Colonic mucosa (tissue), 4 donors: ENCODE data around the gene PIGT. TPM values are rescaled to one million over a fixed set of nuclear protein-coding genes. Genes with fewer than 3 reads are reported as not detected.

Experiments used
- DNase-seq: peaks from one replicate; pipeline ENCODE4 v3.0.0-alpha.2; 2020
- H3K27ac ChIP-seq: fragments of 200-600 bp; one replicate; pipeline ENCODE4 v1.8.0; 2021
- H3K27me3 ChIP-seq: fragments of 200-600 bp; one replicate; pipeline ENCODE4 v1.8.0; 2021
- H3K36me3 ChIP-seq: fragments of 200-600 bp; one replicate; pipeline ENCODE4 v1.8.0; 2021
- H3K4me1 ChIP-seq: fragments of 200-600 bp; one replicate; pipeline ENCODE4 v1.8.0; 2021; ENCODE audit warnings: mild to moderate bottlenecking
- H3K4me3 ChIP-seq: fragments of 200-600 bp; one replicate; pipeline ENCODE4 v1.8.0; 2021
- H3K9ac ChIP-seq, 2 donors: one replicate each; pipeline ENCODE4 v1.7.0; 2013; ENCODE audit warnings: control low read depth in 2 of 2, low read depth in 2 of 2, low read length in 2 of 2
- H3K9me3 ChIP-seq: fragments of 200-600 bp; one replicate; pipeline ENCODE4 v1.8.0; 2021
- CTCF ChIP-seq: fragments of 200-600 bp; IDR thresholded peaks from one replicate; pipeline ENCODE4 v1.8.0; 2022; ENCODE audit warnings: antibody characterized with exemption, mild to moderate bottlenecking
- intact Hi-C: fragments of 100-400 bp; cut with DNase I; formaldehyde crosslinking; loops from one replicate; pipeline ENCODE4 v1.14.1; 2022
- total RNA-seq, 2 donors: library from RNA; stranded (reverse); fragmentation: NEBNext Ultra II Directional in 1 of 2; extraction: Animal tissue kit (Norgen Biotek cat#: 25700) in 1 of 2; gene quantifications; one replicate each; pipeline ENCODE4 v1.2.1, GENCODE V29; 2021
- donor health status: healthy.
- donor health status: DM: no; HTN: no; CAD: no.
- donor health status: DM: no; HTN: no; CAD: no.

Gene PIGT
- total RNA-seq, 2 donors from 2014 or later, result 129 to 140 TPM

DNA sequence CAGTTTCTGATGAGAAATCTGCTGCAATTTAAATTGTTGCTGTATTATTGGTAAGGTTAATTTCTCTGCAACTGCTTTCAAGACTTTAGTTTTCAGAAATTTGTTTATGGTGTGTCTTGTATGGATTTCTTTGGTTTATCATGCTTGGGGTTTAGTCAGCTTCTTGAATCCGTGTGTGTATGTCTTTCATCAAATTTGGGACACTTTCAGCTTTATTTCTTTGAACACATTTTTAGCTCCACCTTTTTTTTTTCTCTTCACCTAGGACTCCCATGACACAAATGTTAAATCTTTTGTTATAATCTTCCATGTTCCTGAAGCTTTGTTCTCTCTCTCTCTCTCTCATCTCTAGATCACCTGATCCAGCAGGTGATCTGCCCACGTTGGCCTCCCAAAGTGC is 24.4 kb upstream of the PIGT start:
- DNase-seq, result no peak
- no peak for TF ChIP-seq CTCF
- H3K36me3 ChIP-seq, result no peaks in the 10 kb centered on the region
- no peaks in the 10 kb centered on the region for H3K27me3 ChIP-seq
- H3K4me3 ChIP-seq, result no peak overlapping the region
- H3K9me3 ChIP-seq, result no peaks in the 10 kb centered on the region
- H3K9ac ChIP-seq, result no peak overlapping the region
- intact Hi-C loops, result loop anchor here (5.0 kb wide), 1 partner anchor 36 kb away; no protein-coding TSS in a partner anchor
- H3K4me1 ChIP-seq, result no peaks in the 10 kb centered on the region
- no peak overlapping the region for H3K27ac ChIP-seq

DNA sequence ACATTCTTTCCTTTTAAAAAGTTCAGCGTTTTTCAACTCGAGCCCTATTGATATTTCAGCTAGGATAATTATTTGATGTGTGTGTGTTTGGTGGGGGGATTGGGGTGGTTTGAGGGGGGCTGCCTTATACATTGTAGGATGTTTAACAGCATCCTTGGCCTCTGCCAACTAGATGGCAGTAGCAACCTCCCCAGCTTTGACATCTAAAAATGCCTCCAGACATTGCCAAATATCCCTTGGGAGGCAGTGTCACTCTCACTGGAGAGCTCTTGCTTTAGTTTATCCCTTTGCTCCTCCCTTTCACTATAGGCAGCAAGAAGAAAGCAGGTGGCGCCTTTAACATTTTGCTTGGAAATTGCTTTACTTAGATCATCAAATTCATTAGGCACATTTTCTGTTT is 23.2 kb upstream of the PIGT start:
- DNase-seq, result no peak
- Histone ChIP-seq H3K4me1 (no peaks in the 10 kb centered on the region), H3K4me3 (no peak overlapping the region), H3K9me3 (no peaks in the 10 kb centered on the region), H3K27me3 (no peaks in the 10 kb centered on the region), H3K9ac (no peak overlapping the region), H3K27ac (no peak overlapping the region), H3K36me3 (no peaks in the 10 kb centered on the region)
- TF ChIP-seq CTCF, result no peak
- intact Hi-C loops, result loop anchor here (5.0 kb wide), 1 partner anchor 35 kb away; no protein-coding TSS in a partner anchor

DNA sequence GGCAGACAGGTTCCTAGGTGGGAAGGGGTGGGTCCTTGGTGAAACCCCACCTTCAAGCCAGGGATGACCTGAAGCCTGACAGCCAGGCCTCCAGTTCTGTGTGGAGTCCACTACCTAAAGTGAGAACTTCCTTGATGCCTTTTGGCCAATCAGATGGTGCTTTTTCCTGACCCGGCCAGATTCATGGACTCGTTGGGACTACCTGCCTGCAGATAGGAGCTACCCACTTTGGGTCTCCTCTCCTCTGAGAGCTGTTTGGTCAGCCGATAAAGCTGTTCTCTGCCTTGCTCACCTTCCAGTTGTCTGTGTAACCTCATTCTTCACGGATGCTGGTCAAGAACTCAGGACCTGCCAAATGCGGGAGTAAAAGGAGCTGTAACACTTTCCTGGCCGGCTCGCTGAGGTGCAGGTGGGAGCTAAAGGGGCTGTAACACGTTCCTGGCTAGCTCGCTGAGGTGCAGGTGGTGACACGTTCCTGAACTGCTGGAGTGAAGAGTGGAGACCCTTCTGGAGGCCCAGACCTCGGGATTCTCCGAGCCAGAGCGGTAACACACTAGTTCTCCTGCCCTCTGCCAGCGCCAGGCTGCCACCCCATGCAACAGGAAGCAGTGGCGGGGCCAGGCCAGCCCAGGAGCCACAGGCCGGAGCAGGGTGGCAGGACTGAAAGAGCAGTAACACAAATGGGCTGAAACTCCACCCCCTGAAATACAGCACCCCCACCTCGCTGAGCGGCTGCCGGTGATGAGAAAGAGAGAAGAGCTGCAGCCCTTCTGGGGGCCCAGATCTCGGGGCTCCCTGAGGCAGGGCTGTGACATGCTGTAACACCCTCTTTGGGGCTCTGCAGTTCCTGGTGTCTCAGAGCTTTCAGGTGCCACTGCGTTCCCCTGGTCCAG is 21.5 kb upstream of the PIGT start:
- no peak for DNase-seq
- no peak overlapping the region for H3K27ac ChIP-seq
- no peaks in the 10 kb centered on the region for H3K36me3 ChIP-seq
- H3K27me3 ChIP-seq, result no peaks in the 10 kb centered on the region
- intact Hi-C loops, result loop anchor here (5.0 kb wide), 1 partner anchor 33 kb away; no protein-coding TSS in a partner anchor
- no peaks in the 10 kb centered on the region for H3K9me3 ChIP-seq
- no peaks in the 10 kb centered on the region for H3K4me1 ChIP-seq
- no peak overlapping the region for H3K4me3 ChIP-seq
- TF ChIP-seq CTCF, result no peak
- no peak overlapping the region for H3K9ac ChIP-seq

DNA sequence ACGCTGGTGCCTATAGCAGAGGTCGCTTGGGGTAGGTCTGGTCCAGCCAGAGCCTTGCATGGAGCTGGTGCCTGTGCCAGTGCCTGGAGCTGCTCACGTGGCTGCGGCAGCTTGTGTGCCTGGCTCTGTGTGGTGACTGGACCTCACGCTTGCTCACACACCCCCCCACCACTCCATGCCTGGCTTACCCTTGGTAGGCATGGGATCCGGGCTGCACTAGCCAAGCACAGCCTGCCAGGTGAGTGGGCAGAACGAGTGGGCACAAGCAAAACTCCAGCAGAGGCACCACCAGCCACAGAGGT is 20.9 kb upstream of the PIGT start:
- Histone ChIP-seq H3K9ac (no peak overlapping the region), H3K27me3 (no peaks in the 10 kb centered on the region), H3K9me3 (no peaks in the 10 kb centered on the region), H3K27ac (no peak overlapping the region), H3K36me3 (no peaks in the 10 kb centered on the region), H3K4me3 (no peak overlapping the region), H3K4me1 (no peaks in the 10 kb centered on the region)
- intact Hi-C loops, result no loop called here
- DNase-seq, result no peak
- TF ChIP-seq CTCF, result no peak

DNA sequence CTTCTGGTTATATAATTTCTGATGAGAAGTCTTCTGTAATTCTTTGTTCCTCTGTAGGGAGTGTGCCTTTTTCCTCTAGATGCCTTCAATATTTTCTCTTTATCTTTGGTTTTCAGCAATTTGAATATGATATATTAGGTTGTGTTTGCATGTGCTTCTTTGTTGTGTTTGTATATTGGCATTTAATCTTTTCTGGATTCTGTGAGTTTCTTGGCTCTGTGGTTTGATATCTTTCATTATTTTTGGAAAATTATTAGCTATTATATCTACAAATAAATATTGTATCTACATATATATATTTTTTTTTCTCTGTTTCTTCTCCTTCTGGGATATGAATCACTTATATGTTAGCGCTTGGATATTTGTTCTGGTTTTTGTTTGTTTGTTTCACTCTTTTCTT is 16.9 kb upstream of the PIGT start:
- Histone ChIP-seq H3K27ac (no peak overlapping the region), H3K4me1 (no peaks in the 10 kb centered on the region), H3K27me3 (no peaks in the 10 kb centered on the region), H3K9me3 (no peaks in the 10 kb centered on the region), H3K36me3 (no peaks in the 10 kb centered on the region), H3K4me3 (no peak overlapping the region), H3K9ac (no peak overlapping the region)
- TF ChIP-seq CTCF, result no peak
- intact Hi-C loops, result no loop called here
- DNase-seq, result no peak
